Omental fat pad (tissue), 4 donors: Measurements from ENCODE around the gene NFATC4. TPM values are rescaled to one million over a fixed set of nuclear protein-coding genes. Genes with fewer than 3 reads are reported as not detected.
"Not testable (repeated sequence)": the region's sequence is repeated elsewhere in the genome, so short reads cannot be mapped to it uniquely, and the experiment has no call there.

Experiments
- ATAC-seq: fragments of 150-250 bp; one replicate; pipeline ENCODE4 v1.9.1; 2016; ENCODE audit warnings: mild to moderate bottlenecking, moderate library complexity; ENCODE audit not compliant: low FRiP score
- DNase-seq: peaks from one replicate; pipeline ENCODE4 v3.0.0-alpha.2; 2019; ENCODE audit warnings: low spot score
- CTCF ChIP-seq, 3 donors: fragments of 450-650 bp; IDR thresholded peaks; one replicate each; pipeline ENCODE4 v1.5.1; 2016 to 2017; ENCODE audit warnings: antibody characterized with exemption in 3 of 3, mild to moderate bottlenecking in 3 of 3, moderate library complexity in 2 of 3
- total RNA-seq, 4 donors: library from RNA; depleted of rRNA; stranded (reverse); fragments of >200 nt; gene quantifications; one replicate each; pipeline ENCODE4 v1.1.0, GENCODE V29; 2016

The NFATC4 gene
- total RNA-seq, 4 donors from 2014 or later: 9.2 to 53.3 (median 23.3) TPM

- TF ChIP-seq CTCF (IDR thresholded peaks at IDR 0.05): no peak
- ATAC-seq: no peak
- DNase-seq: no peak
Measured at GRCh38 chr14:24379907-24380730, 12.1 kb downstream of the NFATC4 start.

DNA sequence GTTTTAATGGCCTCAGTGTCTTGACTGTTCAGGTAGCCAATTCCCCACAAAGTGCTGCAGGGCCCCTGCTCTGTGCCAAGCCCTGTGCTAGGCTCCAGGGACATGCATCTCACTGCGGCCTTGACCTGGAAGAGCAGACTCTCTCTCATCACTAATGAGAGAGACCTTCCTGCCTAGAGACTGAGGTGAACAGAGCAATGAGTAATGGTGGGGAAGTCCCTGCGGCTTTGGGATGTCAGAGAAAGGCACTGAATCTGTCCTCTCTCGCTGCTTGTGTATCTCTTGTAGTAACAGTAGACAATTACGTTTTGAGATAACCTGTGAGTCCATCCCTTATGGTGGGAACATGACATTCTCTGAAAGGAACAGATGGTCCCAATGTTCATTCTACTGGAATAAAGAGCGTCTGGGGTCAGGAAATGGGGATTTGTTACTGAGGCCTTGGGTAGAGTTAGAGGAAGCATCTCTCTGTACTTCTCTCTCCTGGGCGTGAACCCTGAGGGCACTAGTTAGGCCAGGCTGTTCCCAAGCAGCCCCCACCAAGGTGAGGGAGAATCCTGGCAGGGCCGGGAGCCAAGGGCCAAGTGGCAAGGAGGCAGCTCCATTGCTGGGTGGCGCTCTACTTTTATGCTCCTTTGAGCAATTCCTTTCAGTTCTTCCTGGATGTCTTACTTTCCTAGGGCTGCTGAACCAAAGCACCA, 13.5 kb downstream of the NFATC4 start:
- TF ChIP-seq CTCF (IDR thresholded peaks at IDR 0.05): no peak
- DNase-seq (no peak), ATAC-seq (no peak)

- DNase-seq: no peak
- no peak for ATAC-seq
- TF ChIP-seq CTCF (IDR thresholded peaks at IDR 0.05): no peak
Measured at GRCh38 chr14:24382064-24382371, 14.0 kb downstream of the NFATC4 start.

GRCh38 chr14:24384169-24384568, 16.2 kb downstream of the NFATC4 start:
- DNase-seq: no peak
- no peak for TF ChIP-seq CTCF (IDR thresholded peaks at IDR 0.05)
- no peak for ATAC-seq

DNA sequence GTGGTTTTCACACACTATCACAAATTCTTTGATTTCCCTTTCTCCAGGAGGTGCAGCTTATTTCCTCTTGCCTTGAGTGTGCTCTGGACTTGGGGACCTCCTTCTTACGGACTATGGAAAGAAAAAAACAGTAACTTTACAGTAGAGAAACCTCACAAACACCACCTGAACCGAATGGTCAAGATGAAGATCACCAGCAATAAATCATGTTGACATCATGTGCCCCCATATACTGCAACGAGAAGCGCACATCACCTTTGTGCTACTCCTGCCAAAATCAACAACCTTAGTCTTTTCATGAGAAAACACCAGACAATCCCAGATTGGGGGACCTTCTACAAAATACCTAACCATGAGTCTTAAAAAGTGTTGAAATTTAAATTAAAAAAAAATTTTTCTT, 17.5 kb downstream of the NFATC4 start:
- TF ChIP-seq CTCF (IDR thresholded peaks at IDR 0.05): no peak
- DNase-seq (no peak), ATAC-seq (no peak)

- TF ChIP-seq CTCF (IDR thresholded peaks at IDR 0.05): no peak
- ATAC-seq: no peak
- DNase-seq: no peak
Measured at GRCh38 chr14:24387009-24387345, 19.0 kb downstream of the NFATC4 start.

DNA sequence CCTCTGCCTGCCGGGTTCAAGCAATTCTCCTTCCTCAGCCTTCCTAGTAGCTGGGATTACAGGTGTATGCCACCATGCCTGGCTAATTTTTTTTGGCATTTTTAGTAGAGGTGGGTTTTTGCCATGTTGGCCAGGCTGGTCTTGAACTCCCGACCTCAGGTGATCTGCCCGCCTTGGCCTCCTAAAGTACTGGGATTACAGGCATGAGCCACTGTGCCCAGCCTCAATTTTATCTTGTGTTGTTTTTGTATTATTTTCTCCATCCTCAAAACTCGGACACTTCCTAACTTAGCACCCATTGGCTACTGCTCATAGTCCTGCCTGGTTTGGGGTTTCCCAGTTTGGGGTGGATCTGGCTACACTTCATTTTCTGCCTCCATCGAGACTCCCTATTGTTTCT, 19.6 kb downstream of the NFATC4 start:
- not testable (repeated sequence) for DNase-seq, ATAC-seq
